Endothelial cell of umbilical vein (primary cell): ENCODE measurements around the gene GAPVD1.

Experiments
- CTCF ChIP-seq, 2 donors: IDR thresholded peaks; 1 replicate in 1 of 2; 2 replicates in 1 of 2; pipeline ENCODE4 v1.5.1; 2011; ENCODE audit warnings: low read length in 2 of 2, mild to moderate bottlenecking in 2 of 2, moderate library complexity in 2 of 2, control low read depth in 1 of 2, inconsistent platforms in 1 of 2, low read depth in 1 of 2; ENCODE audit not compliant: insufficient read depth in 1 of 2; ENCODE audit errors: extremely low read depth in 1 of 2
- EZH2 ChIP-seq: IDR thresholded peaks from 2 replicates; pipeline ENCODE4 v1.6.1; 2012; ENCODE audit warnings: borderline replicate concordance, low read depth, mild to moderate bottlenecking, moderate library complexity, low read length, inconsistent platforms; ENCODE audit not compliant: severe bottlenecking
- FOS ChIP-seq: IDR thresholded peaks from 2 replicates; pipeline ENCODE4 v1.6.1; 2011; ENCODE audit warnings: mild to moderate bottlenecking, low read length, moderate library complexity, borderline replicate concordance; ENCODE audit not compliant: insufficient read depth
- JUN ChIP-seq: IDR thresholded peaks from 2 replicates; pipeline ENCODE4 v1.6.1; 2011; ENCODE audit warnings: borderline replicate concordance, low read depth; ENCODE audit not compliant: insufficient read length, insufficient read depth
- MAX ChIP-seq: IDR thresholded peaks from 2 replicates; pipeline ENCODE4 v1.6.1; 2011; ENCODE audit not compliant: insufficient read depth, insufficient read length

GRCh38 chr9:125400725-125401716 is 139.4 kb downstream of the GAPVD1 start:
- TF ChIP-seq MAX: no peak
- TF ChIP-seq EZH2: no peak
- no peak for TF ChIP-seq JUN
- no peak for TF ChIP-seq CTCF (IDR thresholded peaks at IDR 0.05; ENCODE audit: extremely low read depth in 1 of 2, insufficient read depth in 1 of 2, low read depth in 1 of 2, low read length in 2 of 2)
- TF ChIP-seq FOS: no peak
